Neural cell (in vitro differentiated cells): ENCODE results near the gene TCF4. TPM values are rescaled to one million over a fixed set of nuclear protein-coding genes. Genes with fewer than 3 reads are reported as not detected.

Experiments
- H2AFZ ChIP-seq: fragments of 200-600, 300-800 bp; sonication (generic), shearing (Covaris generic); 2 replicates; pipeline ENCODE4 v1.6.0; 2014; ENCODE audit warnings: low read depth, mild to moderate bottlenecking, antibody characterized with exemption, low read length, moderate library complexity
- H3F3A ChIP-seq: fragments of 200-600 bp; shearing (Covaris generic); 2 replicates; pipeline ENCODE4 v1.6.1; 2016; ENCODE audit warnings: mild to moderate bottlenecking, moderate library complexity, mixed read lengths, antibody characterized with exemption, low read length; ENCODE audit not compliant: insufficient read depth, poor library complexity, severe bottlenecking
- H3K27ac ChIP-seq: fragments of 200-600, 300-800 bp; sonication (generic), shearing (Covaris generic); 2 replicates; pipeline ENCODE4 v1.5.1; 2014; ENCODE audit warnings: mild to moderate bottlenecking, low read length, moderate library complexity
- H3K27me3 ChIP-seq: fragments of 300-800, 200-600 bp; sonication (generic), shearing (Covaris generic); 2 replicates; pipeline ENCODE4 v1.6.0; 2014; ENCODE audit warnings: mild to moderate bottlenecking, low read depth, low read length, moderate library complexity; ENCODE audit not compliant: insufficient read depth
- H3K36me3 ChIP-seq: fragments of 300-800, 200-600 bp; sonication (generic), shearing (Covaris generic); 2 replicates; pipeline ENCODE4 v1.5.1; 2014; ENCODE audit warnings: mild to moderate bottlenecking, antibody characterized with exemption, low read length, moderate library complexity; ENCODE audit not compliant: insufficient read depth
- H3K4me2 ChIP-seq: fragments of 300-800, 200-600 bp; sonication (generic), shearing (Covaris generic); 2 replicates; pipeline ENCODE4 v1.6.0; 2014; ENCODE audit warnings: mild to moderate bottlenecking, low read length
- H3K4me3 ChIP-seq: fragments of 300-800, 200-600 bp; sonication (generic), shearing (Covaris generic); 2 replicates; pipeline ENCODE4 v1.5.1; 2014; ENCODE audit warnings: mild to moderate bottlenecking, low read length, moderate library complexity
- H3K79me2 ChIP-seq: fragments of 200-600 bp; shearing (Covaris generic); replicated peaks from 2 replicates; pipeline ENCODE4 v1.6.0; 2014; ENCODE audit warnings: mild to moderate bottlenecking, low read length, moderate library complexity; ENCODE audit not compliant: insufficient read depth
- H3K9ac ChIP-seq: fragments of 300-800, 200-600 bp; sonication (generic), shearing (Covaris generic); 2 replicates; pipeline ENCODE4 v1.6.1; 2016; ENCODE audit warnings: mild to moderate bottlenecking, low read length, mixed read lengths
- H3K9me2 ChIP-seq: fragments of 200-600 bp; shearing (Covaris generic); 2 replicates; pipeline ENCODE4 v1.6.1; 2016; ENCODE audit warnings: mild to moderate bottlenecking, low read length, mixed read lengths; ENCODE audit not compliant: insufficient read depth
- H3K9me3 ChIP-seq: fragments of 200-600, 300-800 bp; sonication (generic), shearing (Covaris generic); 2 replicates; pipeline ENCODE4 v1.6.1; 2016; ENCODE audit warnings: mild to moderate bottlenecking, mixed run types, low read length, moderate library complexity, mixed read lengths
- H4K20me1 ChIP-seq: fragments of 200-600 bp; shearing (Covaris generic); 2 replicates; pipeline ENCODE4 v1.6.1; 2016; ENCODE audit warnings: mild to moderate bottlenecking, mixed run types; ENCODE audit not compliant: insufficient read depth
- EP300 ChIP-seq: fragments of 450-650 bp; conservative IDR thresholded peaks from 2 replicates; pipeline ENCODE4 v1.6.1; 2014; ENCODE audit warnings: antibody characterized with exemption, mild to moderate bottlenecking, moderate library complexity; ENCODE audit not compliant: poor library complexity, severe bottlenecking
- EZH2 ChIP-seq: fragments of 200-600, 300-800 bp; shearing (Covaris generic), sonication (generic); IDR thresholded peaks from 2 replicates; pipeline ENCODE4 v1.6.1; 2014; ENCODE audit warnings: antibody characterized with exemption, low read length, borderline replicate concordance, mild to moderate bottlenecking; ENCODE audit not compliant: insufficient read depth, poor library complexity, severe bottlenecking
- MXI1 ChIP-seq: fragments of 450-650 bp; conservative IDR thresholded peaks from 2 replicates; pipeline ENCODE4 v1.6.1; 2014; ENCODE audit warnings: antibody characterized with exemption, mild to moderate bottlenecking; ENCODE audit not compliant: poor library complexity, severe bottlenecking
- POLR2AphosphoS5 ChIP-seq: IDR thresholded peaks from 2 replicates; pipeline ENCODE4 v1.6.1; 2012
- RAD21 ChIP-seq: fragments of 450-650 bp; conservative IDR thresholded peaks from 2 replicates; pipeline ENCODE4 v1.6.1; 2014; ENCODE audit warnings: antibody characterized with exemption, mild to moderate bottlenecking, moderate library complexity
- REST ChIP-seq: IDR thresholded peaks from 2 replicates; pipeline ENCODE4 v1.6.1; 2012; ENCODE audit warnings: borderline replicate concordance
- SMC3 ChIP-seq: fragments of 450-650 bp; conservative IDR thresholded peaks from 2 replicates; pipeline ENCODE4 v1.6.1; 2014; ENCODE audit warnings: antibody characterized with exemption, mild to moderate bottlenecking, moderate library complexity; ENCODE audit not compliant: poor library complexity
- TAF1 ChIP-seq: IDR thresholded peaks from 2 replicates; pipeline ENCODE4 v1.6.1; 2012; ENCODE audit warnings: low read depth
- polyA plus RNA-seq: library from polyadenylated mRNA; depleted of rRNA; stranded (reverse); fragments of >200 nt; gene quantifications from 2 replicates; pipeline ENCODE4 v1.2.3, GENCODE V29; 2014
- TF ChIP-seq, protein P1 (sequence below): fragments of 450-650 bp; IDR thresholded peaks from 2 replicates; pipeline ENCODE4 v1.5.1; 2014; ENCODE audit warnings: antibody characterized with exemption, mild to moderate bottlenecking, moderate library complexity; ENCODE audit not compliant: poor library complexity, severe bottlenecking

The TCF4 gene
- polyA plus RNA-seq, 1 donor from 2014 or later: 7.0 TPM

GRCh38 chr18:55421308-55421614 lies 166.7 kb downstream of the TCF4 start:
- Histone ChIP-seq H3K9ac (no peak overlapping the region), H3K4me2 (no peak overlapping the region), H3K79me2 (peaks cover 22% of the 10 kb centered on the region), H4K20me1 (no peaks in the 10 kb centered on the region), H3K9me2 (no peaks in the 10 kb centered on the region), H3K4me3 (no peak overlapping the region), H2AFZ (no peak overlapping the region), H3K36me3 (no peaks in the 10 kb centered on the region), H3K27me3 (no peaks in the 10 kb centered on the region), H3K9me3 (no peaks in the 10 kb centered on the region), H3K27ac (no peak overlapping the region), H3F3A (no peaks in the 10 kb centered on the region)
- no peak for TF ChIP-seq RAD21
- no peak for TF ChIP-seq EZH2
- no peak for TF ChIP-seq EP300
- TF ChIP-seq, protein P1, sequence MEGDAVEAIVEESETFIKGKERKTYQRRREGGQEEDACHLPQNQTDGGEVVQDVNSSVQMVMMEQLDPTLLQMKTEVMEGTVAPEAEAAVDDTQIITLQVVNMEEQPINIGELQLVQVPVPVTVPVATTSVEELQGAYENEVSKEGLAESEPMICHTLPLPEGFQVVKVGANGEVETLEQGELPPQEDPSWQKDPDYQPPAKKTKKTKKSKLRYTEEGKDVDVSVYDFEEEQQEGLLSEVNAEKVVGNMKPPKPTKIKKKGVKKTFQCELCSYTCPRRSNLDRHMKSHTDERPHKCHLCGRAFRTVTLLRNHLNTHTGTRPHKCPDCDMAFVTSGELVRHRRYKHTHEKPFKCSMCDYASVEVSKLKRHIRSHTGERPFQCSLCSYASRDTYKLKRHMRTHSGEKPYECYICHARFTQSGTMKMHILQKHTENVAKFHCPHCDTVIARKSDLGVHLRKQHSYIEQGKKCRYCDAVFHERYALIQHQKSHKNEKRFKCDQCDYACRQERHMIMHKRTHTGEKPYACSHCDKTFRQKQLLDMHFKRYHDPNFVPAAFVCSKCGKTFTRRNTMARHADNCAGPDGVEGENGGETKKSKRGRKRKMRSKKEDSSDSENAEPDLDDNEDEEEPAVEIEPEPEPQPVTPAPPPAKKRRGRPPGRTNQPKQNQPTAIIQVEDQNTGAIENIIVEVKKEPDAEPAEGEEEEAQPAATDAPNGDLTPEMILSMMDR: no peak
- no peak for TF ChIP-seq SMC3
- no peak for TF ChIP-seq REST
- no peak for TF ChIP-seq MXI1
- TF ChIP-seq TAF1: no peak
- TF ChIP-seq POLR2AphosphoS5: no peak

DNA sequence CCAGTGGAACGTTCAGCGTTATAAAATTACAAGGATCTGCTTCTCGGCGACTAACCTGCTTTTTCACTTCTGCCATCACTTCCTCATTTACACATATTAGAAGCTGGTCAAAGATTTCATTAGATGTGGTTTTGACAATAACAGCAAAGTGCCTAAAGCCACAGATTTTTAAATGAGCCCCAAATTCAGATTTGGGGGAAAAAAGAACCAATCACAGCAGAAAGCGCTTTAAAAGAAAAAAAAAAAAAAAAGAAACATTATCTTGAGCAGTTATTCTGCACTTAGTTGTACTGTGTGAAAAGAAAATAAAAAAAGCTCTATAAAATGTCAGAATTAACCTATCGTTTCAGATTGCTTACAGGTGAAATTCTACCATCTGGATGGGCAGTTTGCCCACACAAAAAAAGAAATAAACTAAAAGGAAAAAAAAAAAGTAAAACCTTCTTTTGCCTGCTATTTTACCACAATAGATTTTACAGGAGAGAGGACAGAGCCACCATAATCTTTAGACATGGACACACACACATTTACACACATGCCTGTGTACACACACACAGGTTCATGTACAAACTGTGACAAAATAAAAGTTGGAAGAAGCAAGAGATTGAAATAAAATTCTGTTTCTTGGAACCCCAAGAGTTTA lies 167.2 kb downstream of the TCF4 start:
- peaks cover 26% of the 10 kb centered on the region for H3K79me2 ChIP-seq
- no peaks in the 10 kb centered on the region for H3K9me3 ChIP-seq
- H3K27ac ChIP-seq: no peak overlapping the region
- no peak for TF ChIP-seq REST
- no peak for TF ChIP-seq MXI1
- TF ChIP-seq SMC3: no peak
- TF ChIP-seq RAD21: no peak
- no peak for TF ChIP-seq EP300
- no peak for TF ChIP-seq TAF1
- TF ChIP-seq EZH2: no peak
- no peak for TF ChIP-seq POLR2AphosphoS5
- TF ChIP-seq, protein P1: no peak
- no peak overlapping the region for H3K4me3 ChIP-seq
- H3K27me3 ChIP-seq: no peaks in the 10 kb centered on the region
- no peak overlapping the region for H2AFZ ChIP-seq
- no peaks in the 10 kb centered on the region for H3K36me3 ChIP-seq
- H3K9me2 ChIP-seq: no peaks in the 10 kb centered on the region
- no peak overlapping the region for H3K9ac ChIP-seq
- H4K20me1 ChIP-seq: no peaks in the 10 kb centered on the region
- H3K4me2 ChIP-seq: no peak overlapping the region
- H3F3A ChIP-seq: no peaks in the 10 kb centered on the region
